ENCODE data around the gene RNF227.
A peak's percentile ranks its signal among the peaks of the same experiment; 100 is the strongest.

DNA sequence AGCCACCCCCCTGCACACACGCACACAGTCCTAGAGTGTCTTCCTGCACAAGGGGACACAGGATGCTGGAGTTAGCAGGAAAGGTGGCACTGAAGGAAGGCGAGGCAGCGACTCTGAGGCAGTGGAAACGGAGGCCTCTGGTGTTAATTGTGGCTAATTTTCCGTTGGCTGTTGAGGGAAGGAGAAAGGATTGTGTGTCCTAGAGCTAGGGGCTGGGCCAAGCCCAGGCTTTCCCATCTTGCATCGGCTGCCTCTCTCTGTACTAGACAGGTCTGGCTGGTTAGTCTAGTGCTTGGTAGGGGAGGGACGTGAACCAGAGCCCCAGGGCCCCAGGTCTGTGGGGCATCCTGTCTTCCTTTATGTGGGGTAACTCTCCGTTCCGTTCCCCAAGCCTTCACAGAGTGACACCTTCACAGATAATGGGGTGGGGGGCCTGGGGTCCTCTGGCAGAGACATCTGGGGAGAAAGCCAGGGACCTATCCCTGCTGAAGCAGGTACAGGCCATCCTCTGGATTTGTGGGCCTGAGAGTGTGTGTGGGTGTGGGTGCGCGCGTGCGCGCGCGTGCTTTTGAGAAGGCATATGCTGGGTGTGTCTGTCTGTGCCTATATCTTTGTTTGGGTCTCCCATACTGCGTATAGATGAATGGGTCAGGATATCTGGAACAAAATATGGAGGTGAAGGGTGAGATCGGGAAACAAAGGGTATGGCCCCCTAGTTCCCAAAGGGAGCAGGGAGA lies 27.7 kb downstream of the RNF227 start, which contains the start of gene CHD3:
- TF ChIP-seq, protein P1, sequence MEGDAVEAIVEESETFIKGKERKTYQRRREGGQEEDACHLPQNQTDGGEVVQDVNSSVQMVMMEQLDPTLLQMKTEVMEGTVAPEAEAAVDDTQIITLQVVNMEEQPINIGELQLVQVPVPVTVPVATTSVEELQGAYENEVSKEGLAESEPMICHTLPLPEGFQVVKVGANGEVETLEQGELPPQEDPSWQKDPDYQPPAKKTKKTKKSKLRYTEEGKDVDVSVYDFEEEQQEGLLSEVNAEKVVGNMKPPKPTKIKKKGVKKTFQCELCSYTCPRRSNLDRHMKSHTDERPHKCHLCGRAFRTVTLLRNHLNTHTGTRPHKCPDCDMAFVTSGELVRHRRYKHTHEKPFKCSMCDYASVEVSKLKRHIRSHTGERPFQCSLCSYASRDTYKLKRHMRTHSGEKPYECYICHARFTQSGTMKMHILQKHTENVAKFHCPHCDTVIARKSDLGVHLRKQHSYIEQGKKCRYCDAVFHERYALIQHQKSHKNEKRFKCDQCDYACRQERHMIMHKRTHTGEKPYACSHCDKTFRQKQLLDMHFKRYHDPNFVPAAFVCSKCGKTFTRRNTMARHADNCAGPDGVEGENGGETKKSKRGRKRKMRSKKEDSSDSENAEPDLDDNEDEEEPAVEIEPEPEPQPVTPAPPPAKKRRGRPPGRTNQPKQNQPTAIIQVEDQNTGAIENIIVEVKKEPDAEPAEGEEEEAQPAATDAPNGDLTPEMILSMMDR (IDR thresholded peaks at IDR 0.05): no peak
- peak in 2 of 4 donors; percentile 7 to 16 for TF ChIP-seq POLR2A (IDR thresholded peaks at IDR 0.05)
